ENCODE measurements around the gene CASZ1.

The CASZ1 gene

GRCh38 chr1:10641976-10642375 lies 154.5 kb downstream of the CASZ1 start:
- Histone ChIP-seq H3K36me3 (ENCODE audit: insufficient read depth) (no peaks in the 10 kb centered on the region), H3K9ac (no peak overlapping the region), H3K4me2 (peak overlapping the region; percentile 33; the same call in 1 of the 2 replicates), H3K79me2 (ENCODE audit: insufficient read depth, low read depth) (no peaks in the 10 kb centered on the region), H2AFZ (ENCODE audit: low read depth) (peak overlapping the region; percentile 18; the same call in 1 of the 2 replicates), H3K27me3 (ENCODE audit: insufficient read depth, low read depth) (peaks cover 49% of the 10 kb centered on the region), H4K20me1 (ENCODE audit: insufficient read depth) (no peaks in the 10 kb centered on the region), H3K27ac (no peak overlapping the region), H3K4me1 (ENCODE audit: low read depth, poor library complexity, severe bottlenecking) (no peaks in the 10 kb centered on the region), H3K4me3 (IDR thresholded peaks at IDR 0.05; ENCODE audit: insufficient read depth, low read depth, low read length) (no peak overlapping the region)
- TF ChIP-seq CTCF (conservative IDR thresholded peaks at IDR 0.05; ENCODE audit: low read depth, low read length): no peak

DNA sequence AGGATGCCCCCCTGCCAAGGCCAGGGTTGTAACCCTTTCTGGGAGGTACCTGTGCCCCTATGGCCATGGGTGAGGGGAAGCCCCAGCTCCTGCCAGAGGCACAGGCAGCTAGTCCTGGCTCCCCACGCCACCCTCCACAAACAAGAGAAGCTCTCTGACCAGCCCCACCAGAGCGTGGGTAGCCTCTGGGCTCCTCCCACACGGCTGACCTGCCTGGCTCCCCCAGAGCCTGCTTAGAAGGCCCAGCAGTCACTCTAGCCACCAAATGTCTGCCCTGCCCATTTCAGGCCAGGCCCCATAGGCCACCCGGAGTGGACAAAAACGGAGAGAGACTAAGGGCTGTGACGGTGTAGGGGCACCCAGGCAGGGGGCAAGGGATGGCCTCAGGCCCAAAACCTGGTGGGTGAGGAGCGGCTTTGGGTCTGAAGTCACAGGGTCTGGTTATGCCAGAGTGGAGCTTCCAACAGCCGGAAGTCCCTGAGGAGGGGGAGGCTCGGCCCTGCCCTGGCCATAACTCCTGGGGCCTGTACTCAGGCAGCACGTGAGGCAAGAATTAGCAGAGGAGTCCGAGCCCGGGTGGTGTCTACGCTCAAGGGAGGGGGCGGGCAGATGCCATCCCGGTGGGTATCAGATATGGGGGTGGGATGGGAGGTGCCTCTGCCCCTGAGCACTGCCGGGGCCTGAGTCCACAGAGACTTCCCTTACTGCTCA lies 155.4 kb downstream of the CASZ1 start:
- H3K79me2 ChIP-seq (ENCODE audit: insufficient read depth, low read depth): no peaks in the 10 kb centered on the region
- H3K36me3 ChIP-seq (ENCODE audit: insufficient read depth): no peaks in the 10 kb centered on the region
- H4K20me1 ChIP-seq (ENCODE audit: insufficient read depth): no peaks in the 10 kb centered on the region
- no peak overlapping the region for H3K9ac ChIP-seq
- peaks cover 43% of the 10 kb centered on the region for H3K27me3 ChIP-seq (ENCODE audit: insufficient read depth, low read depth)
- no peak overlapping the region for H3K4me3 ChIP-seq (IDR thresholded peaks at IDR 0.05; ENCODE audit: insufficient read depth, low read depth, low read length)
- no peak overlapping the region for H3K27ac ChIP-seq
- H3K4me2 ChIP-seq: no peak overlapping the region
- no peaks in the 10 kb centered on the region for H3K4me1 ChIP-seq (ENCODE audit: low read depth, poor library complexity, severe bottlenecking)
- no peak overlapping the region for H2AFZ ChIP-seq (ENCODE audit: low read depth)
- no peak for TF ChIP-seq CTCF (conservative IDR thresholded peaks at IDR 0.05; ENCODE audit: low read depth, low read length)

DNA sequence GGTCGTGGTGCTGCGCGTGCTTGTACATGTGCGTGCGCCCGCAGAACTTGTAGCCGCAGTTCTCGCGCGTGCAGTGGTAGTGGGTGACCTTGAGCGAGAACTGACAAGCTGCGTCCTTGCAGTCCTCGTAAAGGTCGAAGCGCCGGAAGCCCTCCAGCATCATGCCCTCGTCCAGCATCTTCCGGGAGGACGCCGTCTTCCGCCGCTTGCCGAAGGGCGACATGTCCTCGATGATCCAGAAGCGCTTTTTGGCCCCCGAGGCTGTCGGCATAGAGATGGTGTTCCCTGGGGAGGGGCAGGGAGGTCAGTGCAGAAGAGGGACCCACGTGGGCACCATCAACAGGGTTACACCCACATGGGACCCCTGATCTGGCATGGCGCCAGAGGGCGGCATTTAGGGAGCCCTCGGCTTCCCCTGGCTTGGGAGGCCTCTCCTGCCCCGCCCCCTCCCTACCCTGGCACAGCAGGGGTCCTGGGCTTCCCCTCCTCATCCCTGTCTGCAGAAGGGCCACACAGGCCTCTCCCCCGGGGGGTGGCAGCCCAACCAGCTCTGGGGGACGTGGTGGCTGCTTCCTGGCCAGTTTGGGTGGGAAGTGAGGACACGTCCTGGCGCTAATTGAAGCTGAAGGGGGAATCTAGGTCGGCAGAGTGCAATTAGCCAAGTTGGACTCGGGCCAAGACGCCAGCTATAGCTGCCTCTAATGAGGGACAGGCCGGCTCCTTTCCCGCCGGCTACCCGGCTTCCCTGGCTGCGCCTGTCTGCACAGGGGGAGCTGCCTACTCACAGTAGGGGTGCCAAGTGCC lies 156.5 kb downstream of the CASZ1 start:
- Histone ChIP-seq H2AFZ (ENCODE audit: low read depth) (no peak overlapping the region), H3K4me3 (IDR thresholded peaks at IDR 0.05; ENCODE audit: insufficient read depth, low read depth, low read length) (no peak overlapping the region), H3K27me3 (ENCODE audit: insufficient read depth, low read depth) (peaks cover 35% of the 10 kb centered on the region), H3K79me2 (ENCODE audit: insufficient read depth, low read depth) (no peaks in the 10 kb centered on the region), H3K36me3 (ENCODE audit: insufficient read depth) (no peaks in the 10 kb centered on the region), H3K27ac (no peak overlapping the region), H3K4me2 (no peak overlapping the region), H3K4me1 (ENCODE audit: low read depth, poor library complexity, severe bottlenecking) (no peaks in the 10 kb centered on the region), H3K9ac (no peak overlapping the region), H4K20me1 (ENCODE audit: insufficient read depth) (no peaks in the 10 kb centered on the region)
- no peak for TF ChIP-seq CTCF (conservative IDR thresholded peaks at IDR 0.05; ENCODE audit: low read depth, low read length)

- H2AFZ ChIP-seq (ENCODE audit: low read depth): no peak overlapping the region
- no peak overlapping the region for H3K4me2 ChIP-seq
- no peaks in the 10 kb centered on the region for H3K36me3 ChIP-seq (ENCODE audit: insufficient read depth)
- H3K27ac ChIP-seq: no peak overlapping the region
- no peaks in the 10 kb centered on the region for H3K79me2 ChIP-seq (ENCODE audit: insufficient read depth, low read depth)
- no peak overlapping the region for H3K9ac ChIP-seq
- H3K4me3 ChIP-seq (IDR thresholded peaks at IDR 0.05; ENCODE audit: insufficient read depth, low read depth, low read length): no peak overlapping the region
- no peaks in the 10 kb centered on the region for H4K20me1 ChIP-seq (ENCODE audit: insufficient read depth)
- no peaks in the 10 kb centered on the region for H3K4me1 ChIP-seq (ENCODE audit: low read depth, poor library complexity, severe bottlenecking)
- TF ChIP-seq CTCF (conservative IDR thresholded peaks at IDR 0.05; ENCODE audit: low read depth, low read length): no peak
- peaks cover 28% of the 10 kb centered on the region for H3K27me3 ChIP-seq (ENCODE audit: insufficient read depth, low read depth)
These were observed 157.3 kb downstream of the CASZ1 start for GRCh38 chr1:10639011-10639774.
